ENCODE measurements around the gene DGCR8.

DGCR8 gene

DNA sequence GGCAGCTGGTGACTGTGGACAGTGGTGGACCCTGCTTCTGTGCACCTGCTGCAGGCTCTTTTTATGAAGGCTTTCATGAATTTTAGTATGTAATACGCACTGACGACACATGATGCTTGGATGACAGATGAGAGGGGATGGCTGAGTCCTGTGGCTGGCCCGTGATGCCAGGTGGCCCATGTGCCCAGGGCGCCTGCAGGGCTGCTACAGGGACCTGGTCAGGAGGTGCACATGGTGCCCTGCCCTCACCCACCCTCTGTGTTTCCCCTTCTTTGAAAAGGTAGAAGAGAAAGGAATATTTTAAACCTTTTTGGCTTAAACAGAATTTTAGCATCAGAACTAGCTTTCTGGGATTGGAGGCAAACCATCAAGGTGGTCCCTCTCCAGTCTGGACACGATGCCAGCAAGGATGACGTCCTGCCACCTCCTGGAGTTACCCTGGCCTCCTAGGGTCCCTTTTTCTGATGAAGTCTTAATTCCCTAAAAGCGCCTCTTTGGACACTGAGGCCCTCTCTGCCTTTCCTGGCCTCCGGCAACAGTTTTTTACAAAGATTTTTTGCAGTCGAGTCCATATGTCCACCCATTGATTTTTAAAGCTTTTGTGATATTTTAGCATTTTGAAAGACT is 30.4 kb downstream of the DGCR8 start:
- no peak overlapping the region for H3K27ac ChIP-seq
- H3K4me3 ChIP-seq: no peak overlapping the region

DNA sequence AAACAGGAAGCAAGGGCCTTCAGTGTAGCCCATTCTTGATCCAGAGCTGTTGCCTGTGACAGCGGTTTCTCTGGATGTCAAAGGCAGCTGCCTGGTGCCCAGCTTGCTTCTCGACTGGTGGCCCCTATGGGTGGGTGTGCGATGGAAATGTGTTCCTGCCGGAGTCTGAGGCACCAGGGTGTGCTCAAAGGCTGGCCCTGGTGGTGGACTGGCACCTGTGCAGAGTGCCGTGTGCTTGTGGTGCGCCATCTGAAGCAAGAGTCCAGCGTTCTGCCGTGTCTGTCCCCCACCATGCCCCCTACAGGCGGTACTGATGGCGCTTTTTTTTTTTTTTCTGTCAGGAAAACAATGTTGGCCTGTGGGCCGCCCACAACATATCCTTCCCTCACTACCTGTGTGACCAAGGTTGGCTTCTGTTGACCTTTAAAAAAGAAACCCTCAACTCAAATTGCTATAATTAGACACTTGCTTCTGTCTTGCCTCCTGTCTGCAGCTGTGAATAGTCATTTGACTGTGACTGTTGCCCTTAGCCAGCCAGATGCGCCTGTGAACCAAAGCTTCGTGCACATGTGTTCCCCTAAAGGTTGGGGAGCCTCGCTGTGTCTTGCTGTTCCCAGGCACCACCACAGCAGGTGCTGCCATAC is 31.1 kb downstream of the DGCR8 start:
- H3K9me3 ChIP-seq (replicated peaks in 1 of 11): no peaks in the 10 kb centered on the region
- peak overlapping the region in 1 of 11 experiments; percentile 12; a peak in 1 of 22 replicates for H3K4me2 ChIP-seq
- peaks cover 0 to 100% (median 92%) of the 10 kb centered on the region in 11 experiments; a peak in 21 of 22 replicates for H4K20me1 ChIP-seq
- peaks cover 12 to 30% (median 18%) of the 10 kb centered on the region in 10 experiments for H3K4me1 ChIP-seq
- no peak overlapping the region for H3K4me3 ChIP-seq
- TF ChIP-seq Cebpa-rat (IDR thresholded peaks at IDR 0.05): no peak
- H3K27ac ChIP-seq: no peak overlapping the region
- H3K36me3 ChIP-seq: peaks cover 88 to 100% (median 99%) of the 10 kb centered on the region in 11 experiments
- no peaks in the 10 kb centered on the region for H3K27me3 ChIP-seq
- H3K9ac ChIP-seq: peak overlapping the region in 3 of 11 experiments; percentile 9 to 63 (median 14); a peak in 4 of 22 replicates

More for the DNA sequence above, 30.4 kb downstream of the DGCR8 start:
- Histone ChIP-seq H3K4me2 (peak overlapping the region in 1 of 11 experiments; percentile 12; a peak in 1 of 22 replicates), H3K36me3 (peaks cover 95 to 100% (median 99%) of the 10 kb centered on the region in 11 experiments), H3K9me3 (replicated peaks in 1 of 11) (no peaks in the 10 kb centered on the region), H3K4me1 (peaks cover 5 to 23% (median 11%) of the 10 kb centered on the region in 10 experiments; a peak in 18 of 20 replicates), H4K20me1 (peaks cover 0 to 100% (median 98%) of the 10 kb centered on the region in 11 experiments; a peak in 21 of 22 replicates), H3K27me3 (no peaks in the 10 kb centered on the region), H3K9ac (peak overlapping the region in 4 of 11 experiments; percentile 9 to 63 (median 16); a peak in 3 of 22 replicates)
- no peak for TF ChIP-seq Cebpa-rat (IDR thresholded peaks at IDR 0.05)

- no peak for TF ChIP-seq Cebpa-rat (IDR thresholded peaks at IDR 0.05)
- Histone ChIP-seq H3K9me3 (replicated peaks in 1 of 11) (no peaks in the 10 kb centered on the region), H3K27me3 (no peaks in the 10 kb centered on the region), H3K4me1 (peaks cover 14 to 33% (median 21%) of the 10 kb centered on the region in 10 experiments), H3K4me2 (peak overlapping the region in 5 of 11 experiments; percentile 12 to 32 (median 31); a peak in 5 of 22 replicates), H3K36me3 (peaks cover 80 to 94% (median 92%) of the 10 kb centered on the region in 11 experiments), H3K4me3 (no peak overlapping the region), H4K20me1 (peaks cover 0 to 94% (median 84%) of the 10 kb centered on the region in 11 experiments; a peak in 21 of 22 replicates), H3K27ac (peak overlapping the region in 4 of 11 experiments; percentile 10 to 50 (median 25); a peak in 9 of 22 replicates), H3K9ac (peak overlapping the region; percentile 0 to 68 (median 49); a peak in 14 of 22 replicates)
Observed at GRCh38 chr22:20111689-20112622, 31.9 kb downstream of the DGCR8 start.

GRCh38 chr22:20112623-20113511 is 32.8 kb downstream of the DGCR8 start:
- Histone ChIP-seq H3K4me1 (peaks cover 14 to 33% (median 21%) of the 10 kb centered on the region in 10 experiments), H3K9me3 (replicated peaks in 1 of 11) (no peaks in the 10 kb centered on the region), H3K27me3 (no peaks in the 10 kb centered on the region), H3K4me3 (no peak overlapping the region), H3K9ac (peak overlapping the region in 10 of 11 experiments; percentile 0 to 68 (median 50); a peak in 13 of 22 replicates), H3K4me2 (no peak overlapping the region), H3K36me3 (peaks cover 71 to 85% (median 82%) of the 10 kb centered on the region in 11 experiments), H3K27ac (peak overlapping the region in 1 of 11 experiments; percentile 50; a peak in 2 of 22 replicates), H4K20me1 (peaks cover 0 to 87% (median 75%) of the 10 kb centered on the region in 11 experiments; a peak in 21 of 22 replicates)
- no peak for TF ChIP-seq Cebpa-rat (IDR thresholded peaks at IDR 0.05)

- no peaks in the 10 kb centered on the region for H3K9me3 ChIP-seq (replicated peaks in 1 of 11)
- peaks cover 18 to 36% (median 25%) of the 10 kb centered on the region in 10 experiments for H3K4me1 ChIP-seq
- no peak overlapping the region for H3K27ac ChIP-seq
- H3K36me3 ChIP-seq: peaks cover 62 to 81% (median 77%) of the 10 kb centered on the region in 11 experiments
- H3K4me3 ChIP-seq: no peak overlapping the region
- peak overlapping the region in 10 of 11 experiments; percentile 17 to 100 (median 94); a peak in 11 of 22 replicates for H3K9ac ChIP-seq
- H3K27me3 ChIP-seq: no peaks in the 10 kb centered on the region
- TF ChIP-seq Cebpa-rat (IDR thresholded peaks at IDR 0.05): no peak
- no peak overlapping the region for H3K4me2 ChIP-seq
- peaks cover 0 to 87% (median 71%) of the 10 kb centered on the region in 11 experiments; a peak in 21 of 22 replicates for H4K20me1 ChIP-seq
Observed at GRCh38 chr22:20113551-20114310, 33.7 kb downstream of the DGCR8 start.

- Histone ChIP-seq H3K4me3 (peak overlapping the region in 4 of 10 experiments; percentile 83 to 98 (median 88); a peak in 5 of 20 replicates), H3K36me3 (peaks cover 60 to 81% (median 77%) of the 10 kb centered on the region in 11 experiments), H3K4me2 (peak overlapping the region; percentile 96 to 99 (median 97); a peak in 19 of 22 replicates), H3K9ac (peak overlapping the region; percentile 88 to 100 (median 96)), H3K27ac (peak overlapping the region in 1 of 11 experiments; percentile 84; a peak in 1 of 22 replicates), H4K20me1 (peaks cover 0 to 87% (median 70%) of the 10 kb centered on the region in 11 experiments; a peak in 21 of 22 replicates), H3K4me1 (peaks cover 29 to 47% (median 35%) of the 10 kb centered on the region in 10 experiments), H3K9me3 (replicated peaks in 1 of 11) (no peaks in the 10 kb centered on the region), H3K27me3 (no peaks in the 10 kb centered on the region)
- TF ChIP-seq Cebpa-rat (IDR thresholded peaks at IDR 0.05): no peak
Observed at GRCh38 chr22:20114506-20115475, 34.8 kb downstream of the DGCR8 start.
